Amniotic stem cell (primary cell): ENCODE data around the gene ZNF100.
"Not testable (repeated sequence)": the region's sequence is repeated elsewhere in the genome, so short reads cannot be mapped to it uniquely, and the experiment has no call there.

Experiments
- DNase-seq: peaks from one replicate; lab custom pipeline; 2025; lab: John Stamatoyannopoulos, UW

Gene ZNF100

GRCh38 chr19:21767065-21767800 lies at the start of gene ZNF100:
TSS of gene ZNF100 (minus strand) at chr19:21767579. CDS start at chr19:21767429, 150 bp downstream.
- peak; percentile 89 for DNase-seq

GRCh38 chr19:21812448-21812847 lies 45.1 kb upstream of the ZNF100 start:
- DNase-seq: no peak

- DNase-seq: not testable (repeated sequence)
Observed at GRCh38 chr19:21808400-21809000, 41.1 kb upstream of the ZNF100 start.

- no peak for DNase-seq
Observed at GRCh38 chr19:21789466-21790085, 22.2 kb upstream of the ZNF100 start.

GRCh38 chr19:21786936-21787335 lies 19.6 kb upstream of the ZNF100 start:
- DNase-seq: no peak

- DNase-seq: not testable (repeated sequence)
Observed at GRCh38 chr19:21775792-21776191, 8.4 kb upstream of the ZNF100 start.

GRCh38 chr19:21766705-21767064 lies 694 bp downstream of the ZNF100 start:
- DNase-seq: not testable (repeated sequence)

- no peak for DNase-seq
Observed at GRCh38 chr19:21765151-21765550, 2.2 kb downstream of the ZNF100 start.

GRCh38 chr19:21761547-21761946 lies 5.8 kb downstream of the ZNF100 start:
- not testable (repeated sequence) for DNase-seq

GRCh38 chr19:21758296-21758695 lies 9.1 kb downstream of the ZNF100 start:
- DNase-seq: no peak

- DNase-seq: not testable (repeated sequence)
Observed at GRCh38 chr19:21755555-21755954, 11.8 kb downstream of the ZNF100 start.

GRCh38 chr19:21751384-21751783 lies 16.0 kb downstream of the ZNF100 start:
- no peak for DNase-seq

- no peak for DNase-seq
Observed at GRCh38 chr19:21750586-21751128, 16.7 kb downstream of the ZNF100 start.

GRCh38 chr19:21749090-21749489 lies 18.3 kb downstream of the ZNF100 start:
- no peak for DNase-seq

GRCh38 chr19:21748088-21748487 lies 19.3 kb downstream of the ZNF100 start:
- DNase-seq: no peak

GRCh38 chr19:21740559-21740958 lies 26.8 kb downstream of the ZNF100 start:
- DNase-seq: no peak

GRCh38 chr19:21726942-21727747 lies 40.2 kb downstream of the ZNF100 start:
- DNase-seq: not testable (repeated sequence)

- no peak for DNase-seq
Observed at GRCh38 chr19:21713761-21714160, 53.6 kb downstream of the ZNF100 start.

- no peak for DNase-seq
Observed at GRCh38 chr19:21709464-21709863, 57.9 kb downstream of the ZNF100 start.

GRCh38 chr19:21707878-21708277 lies 59.5 kb downstream of the ZNF100 start:
- not testable (repeated sequence) for DNase-seq

GRCh38 chr19:21707065-21707464 lies 60.3 kb downstream of the ZNF100 start:
- DNase-seq: no peak

GRCh38 chr19:21705393-21705792 lies 62.0 kb downstream of the ZNF100 start:
- DNase-seq: no peak
